ENCODE measurements around the gene NAA15. TPM values are rescaled to one million over a fixed set of nuclear protein-coding genes. Genes with fewer than 3 reads are reported as not detected.

Gene NAA15
- total and polyA plus RNA-seq, 2 of the 8 experiments (the other 6 are each of a cell fraction or from before 2014, with no cell fraction given) = 9.7 to 124 TPM

- no peak overlapping the region for H3K4ac ChIP-seq (replicated peaks; ENCODE audit: insufficient read length, low read depth, low read length)
- no peak for TF ChIP-seq SIRT6 (IDR thresholded peaks at IDR 0.05; ENCODE audit: low read length)
- TF ChIP-seq RBBP5 (IDR thresholded peaks at IDR 0.05; ENCODE audit: borderline replicate concordance, low read depth, low read length) = no peak
- no peak for TF ChIP-seq EZH2 (IDR thresholded peaks at IDR 0.05; ENCODE audit: low read depth, low read length, severe bottlenecking)
- TF ChIP-seq TBP (IDR thresholded peaks at IDR 0.05; ENCODE audit: low read depth, low read length) = no peak
- TF ChIP-seq HDAC2 (IDR thresholded peaks at IDR 0.05; ENCODE audit: borderline replicate concordance in 1 of 2, low read depth in 2 of 2, low read length in 2 of 2) = no peak
- no peak for TF ChIP-seq FOSL1 (IDR thresholded peaks at IDR 0.05; ENCODE audit: insufficient read depth, low read depth, low read length)
- no peak for TF ChIP-seq JUND (IDR thresholded peaks at IDR 0.05; ENCODE audit: low read length)
- TF ChIP-seq RNF2 (IDR thresholded peaks at IDR 0.05; ENCODE audit: borderline replicate concordance, low read depth, low read length, missing control alignments, poor library complexity, severe bottlenecking) = no peak
- no peak for TF ChIP-seq E2F6 (IDR thresholded peaks at IDR 0.05)
- TF ChIP-seq, protein P1, sequence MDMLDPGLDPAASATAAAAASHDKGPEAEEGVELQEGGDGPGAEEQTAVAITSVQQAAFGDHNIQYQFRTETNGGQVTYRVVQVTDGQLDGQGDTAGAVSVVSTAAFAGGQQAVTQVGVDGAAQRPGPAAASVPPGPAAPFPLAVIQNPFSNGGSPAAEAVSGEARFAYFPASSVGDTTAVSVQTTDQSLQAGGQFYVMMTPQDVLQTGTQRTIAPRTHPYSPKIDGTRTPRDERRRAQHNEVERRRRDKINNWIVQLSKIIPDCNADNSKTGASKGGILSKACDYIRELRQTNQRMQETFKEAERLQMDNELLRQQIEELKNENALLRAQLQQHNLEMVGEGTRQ (IDR thresholded peaks at IDR 0.05; ENCODE audit: low read length) = no peak
- no peak for FAIRE-seq
- ChIA-PET CTCF (ENCODE audit: partially characterized antibody) (interaction anchor here (0.6 to 5.0 kb wide), 8 partner anchors 10 to 244 kb away, joined by 3 to 19 read pairs (median 4); partner anchors contain the start of genes NAA15 and NDUFC1), POLR2A (ENCODE audit: partially characterized antibody) (interaction anchor here (1.6 to 2.2 kb wide), 2 partner anchors 10 to 15 kb away, joined by 3 to 9 read pairs; partner anchors contain the start of genes NAA15 and NDUFC1)
- H3K79me2 ChIP-seq (ENCODE audit: control insufficient read depth in 1 of 2, insufficient read depth in 2 of 2, low read length in 2 of 2) = no peaks in the 10 kb centered on the region
- no peaks in the 10 kb centered on the region for H3K79me1 ChIP-seq (ENCODE audit: low read depth, low read length)
- no peak overlapping the region for H2BK120ac ChIP-seq (replicated peaks; ENCODE audit: low read depth, low read length)
- H2AFZ ChIP-seq (ENCODE audit: low read length) = no peak overlapping the region
- no peak for DNase-seq (ENCODE audit: low read depth in 1 of 2, low spot score in 2 of 2)
- no peak overlapping the region for H4K5ac ChIP-seq (ENCODE audit: insufficient read length, low read depth, low read length)
- H3K9me3 ChIP-seq (ENCODE audit: insufficient read depth in 2 of 2, low read depth in 1 of 2, low read length in 1 of 2) = no peaks in the 10 kb centered on the region
- H3K4me1 ChIP-seq (replicated peaks in 1 of 4; ENCODE audit: control insufficient read depth in 3 of 4, insufficient read depth in 4 of 4, low read length in 3 of 4) = no peaks in the 10 kb centered on the region
- no peak overlapping the region for H3K27ac ChIP-seq (ENCODE audit: low read depth, low read length)
- no peak overlapping the region for H3K14ac ChIP-seq (ENCODE audit: insufficient read length)
- H2BK20ac ChIP-seq (ENCODE audit: low read length) = no peak overlapping the region
- H3K4me3 ChIP-seq (ENCODE audit: extremely low read depth in 1 of 4, insufficient read depth in 2 of 4, low read depth in 3 of 4, low read length in 4 of 4) = no peak overlapping the region
- no peak overlapping the region for H3K18ac ChIP-seq (ENCODE audit: extremely low read depth, low read length)
- H3K27me3 ChIP-seq (replicated peaks in 1 of 4; ENCODE audit: control insufficient read depth in 3 of 4, extremely low read depth in 1 of 4, insufficient read depth in 3 of 4, low read length in 3 of 4) = no peaks in the 10 kb centered on the region
- H3K23ac ChIP-seq (ENCODE audit: insufficient read length) = no peak overlapping the region
- H2AK5ac ChIP-seq (ENCODE audit: low read depth, low read length) = no peak overlapping the region
- no peak overlapping the region for H4K8ac ChIP-seq (ENCODE audit: extremely low read depth, insufficient read depth, low read length)
- no peaks in the 10 kb centered on the region for H4K20me1 ChIP-seq (replicated peaks in 1 of 2; ENCODE audit: control insufficient read depth in 1 of 2, insufficient read depth in 2 of 2, low read length in 2 of 2)
- H2BK5ac ChIP-seq (ENCODE audit: low read depth, low read length) = no peak overlapping the region
- no peak overlapping the region for H4K91ac ChIP-seq (replicated peaks; ENCODE audit: insufficient read length, low read length)
- H3K23me2 ChIP-seq (ENCODE audit: low read depth, low read length) = no peaks in the 10 kb centered on the region
- no peak overlapping the region for H2BK12ac ChIP-seq (ENCODE audit: low read depth, low read length)
- no peak overlapping the region for H3K4me2 ChIP-seq (ENCODE audit: insufficient read depth in 1 of 2, low read depth in 2 of 2, low read length in 2 of 2)
- H3K9ac ChIP-seq (replicated peaks in 1 of 4; ENCODE audit: extremely low read depth in 1 of 4, low read depth in 3 of 4, low read length in 3 of 4) = no peak overlapping the region
- H3K36me3 ChIP-seq (ENCODE audit: control insufficient read depth in 2 of 4, insufficient read depth in 4 of 4, low read length in 3 of 4) = peaks cover 0 to 22% (median 3%) of the 10 kb centered on the region in 4 experiments; a peak in 2 of 8 replicates
- no peak overlapping the region for H3K56ac ChIP-seq (replicated peaks; ENCODE audit: insufficient read length, low read depth, low read length)
- WGBS, 2 experiments (ENCODE audit: extremely low coverage in 1 of 2, insufficient coverage in 1 of 2, insufficient read length in 1 of 2, insufficient replicate concordance in 2 of 2, low coverage in 1 of 2, low lambda C conversion rate in 2 of 2, missing lambda C conversion rate in 1 of 2) = 91% methylated on average over 7 of the region's 7 CpGs; no CpG with 5 or more reads in 1 of the 2 experiments
- no peak overlapping the region for H2BK15ac ChIP-seq (ENCODE audit: low read length)
Measured at GRCh38 chr4:139286186-139286698, 15.1 kb upstream of the NAA15 start.

Measured in H1 (cell line).